ENCODE data around the gene BAIAP2. TPM values are rescaled to one million over a fixed set of nuclear protein-coding genes. Genes with fewer than 3 reads are reported as not detected.
"Not testable (repeated sequence)": the region's sequence is repeated elsewhere in the genome, so short reads cannot be mapped to it uniquely, and the experiment has no call there.

The BAIAP2 gene
- polyA plus RNA-seq, 6 donors from 2014 or later = 0.19 to 6.1 (median 0.79) TPM

DNA sequence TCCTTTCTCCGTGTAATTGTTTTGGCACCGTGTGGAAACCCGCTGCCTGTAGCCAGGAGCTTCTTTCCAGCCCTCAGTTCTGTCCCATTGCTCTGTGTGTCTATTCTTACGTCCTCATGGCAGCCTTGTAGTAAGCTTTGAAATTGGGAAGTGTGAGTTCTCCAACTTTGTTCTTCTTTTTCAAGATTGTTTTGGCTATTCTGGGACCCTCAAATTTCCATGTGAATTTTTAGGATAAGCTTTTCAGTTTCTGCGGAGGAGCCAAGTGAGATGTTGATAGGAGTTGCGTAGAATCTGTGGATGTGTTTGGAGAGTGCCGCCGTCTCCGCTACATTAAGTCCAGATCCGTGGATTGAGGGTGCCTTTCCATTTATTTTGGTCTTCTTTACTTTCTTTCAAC, 28.1 kb upstream of the BAIAP2 start:
- peaks cover 2 to 13% (median 7%) of the 10 kb centered on the region in 7 donors for H3K9me3 Mint-ChIP-seq
- no peak for ATAC-seq (ENCODE audit: low read depth in 2 of 2)
- no peak overlapping the region for H3K27ac Mint-ChIP-seq
- DNase-seq = no peak
- H3K27me3 Mint-ChIP-seq = peaks cover 9 to 28% (median 24%) of the 10 kb centered on the region in 3 donors
- peak overlapping the region in 1 of 8 donors; percentile 45 for H3K4me3 Mint-ChIP-seq
- H3K36me3 Mint-ChIP-seq = peaks cover 5 to 17% of the 10 kb centered on the region in 2 donors
- H3K4me1 Mint-ChIP-seq = peaks cover 13 to 16% (median 15%) of the 10 kb centered on the region in 3 donors

DNA sequence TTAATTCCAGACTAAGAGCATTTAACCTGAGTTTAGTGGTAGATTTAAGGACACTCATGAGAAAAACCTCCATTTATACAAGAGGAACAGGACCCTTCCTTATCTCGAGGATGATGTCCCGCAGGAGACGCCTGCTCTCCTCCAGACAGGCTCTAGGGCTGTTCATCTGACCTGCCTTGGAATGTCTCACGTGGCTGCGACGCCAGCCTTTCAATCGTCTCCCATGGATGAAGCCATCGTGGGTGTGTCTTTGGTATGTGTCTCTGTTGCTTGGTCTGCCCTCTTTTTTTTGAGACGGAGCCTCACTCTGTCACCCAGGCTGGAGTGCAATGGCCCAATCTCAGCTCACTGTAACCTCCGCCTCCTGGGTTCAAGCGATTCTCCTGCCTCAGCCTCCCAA, 26.8 kb upstream of the BAIAP2 start:
- H3K27me3 Mint-ChIP-seq = peaks cover 9 to 22% (median 21%) of the 10 kb centered on the region in 3 donors
- H3K9me3 Mint-ChIP-seq = peaks cover 2 to 15% (median 7%) of the 10 kb centered on the region in 7 donors
- H3K27ac Mint-ChIP-seq = no peak overlapping the region
- ATAC-seq (ENCODE audit: low read depth in 2 of 2) = no peak
- peaks cover 5 to 17% of the 10 kb centered on the region in 2 donors for H3K36me3 Mint-ChIP-seq
- H3K4me3 Mint-ChIP-seq = no peak overlapping the region
- no peak for DNase-seq
- H3K4me1 Mint-ChIP-seq = peaks cover 6 to 14% (median 11%) of the 10 kb centered on the region in 3 donors

DNA sequence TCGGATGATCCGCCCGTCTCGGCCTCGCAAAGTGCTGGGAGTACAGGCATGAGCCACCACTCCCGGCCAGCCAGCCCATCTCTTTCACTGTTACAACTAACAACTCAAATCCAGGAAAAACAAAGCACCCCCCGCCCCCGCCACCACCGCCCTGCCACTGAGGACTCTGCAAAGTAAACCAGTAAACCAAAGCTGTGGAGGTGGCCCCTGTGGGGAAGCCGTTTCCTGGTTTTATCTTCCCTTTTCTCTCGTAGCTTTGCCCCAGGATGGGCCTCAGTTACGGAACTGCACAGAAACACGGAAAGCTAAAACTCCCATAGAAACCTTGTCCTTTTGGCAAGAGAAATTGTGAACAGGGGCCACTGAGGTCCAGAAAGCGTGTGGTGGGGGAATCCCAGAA, 25.8 kb upstream of the BAIAP2 start:
- Mint-ChIP-seq H3K36me3 (peaks cover 5 to 17% of the 10 kb centered on the region in 2 donors), H3K4me3 (no peak overlapping the region), H3K4me1 (peaks cover 6 to 9% (median 6%) of the 10 kb centered on the region in 3 donors), H3K9me3 (peaks cover 2 to 15% (median 7%) of the 10 kb centered on the region in 7 donors), H3K27ac (peak overlapping the region in 2 of 6 donors; percentile 38 to 58), H3K27me3 (peaks cover 9 to 15% (median 15%) of the 10 kb centered on the region in 3 donors)
- no peak for ATAC-seq (ENCODE audit: low read depth in 2 of 2)
- DNase-seq = no peak

DNA sequence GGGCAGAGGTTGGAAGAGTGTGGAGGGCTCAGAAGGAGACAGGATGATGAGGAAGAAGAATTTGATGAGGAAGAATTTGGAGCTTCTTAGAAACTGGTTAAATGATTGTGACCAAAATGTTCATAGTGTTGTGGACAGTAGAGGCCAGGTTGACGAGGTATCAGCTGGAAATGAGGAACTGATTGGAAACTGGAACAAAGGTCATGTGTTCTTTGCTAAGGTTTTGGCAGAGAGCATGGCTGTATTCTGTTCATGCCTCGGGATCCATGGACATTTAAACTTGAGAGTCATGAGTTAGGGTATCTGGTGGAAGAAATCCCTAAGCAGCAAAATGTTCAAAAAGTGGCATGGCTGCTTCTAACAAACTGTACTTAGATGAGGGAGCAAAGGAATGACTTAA, 24.0 kb upstream of the BAIAP2 start:
- Mint-ChIP-seq H3K36me3 (peaks cover 5 to 10% of the 10 kb centered on the region in 2 donors), H3K27ac (peak overlapping the region in 1 of 6 donors; percentile 33)
- DNase-seq = no peak

DNA sequence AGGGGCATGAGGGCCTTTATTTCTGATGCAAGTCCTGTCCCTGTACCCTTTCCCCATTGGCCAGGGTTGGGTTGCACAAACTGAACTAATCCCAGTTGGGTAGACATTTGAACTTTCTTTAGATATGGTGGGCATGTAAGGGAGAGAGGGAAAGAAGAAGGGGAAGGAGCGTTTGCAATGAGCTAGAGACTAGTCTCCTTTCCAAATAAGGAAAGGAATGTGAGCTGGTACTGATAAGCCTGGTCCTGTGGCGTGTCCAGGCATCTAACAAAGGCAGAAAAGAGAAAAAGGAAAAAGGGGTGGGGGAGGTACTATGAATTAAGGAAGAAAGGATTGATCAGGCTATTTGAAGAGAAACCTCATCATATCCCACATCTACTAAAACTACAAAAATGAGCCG, 23.0 kb upstream of the BAIAP2 start:
- Mint-ChIP-seq H3K27ac (no peak overlapping the region), H3K4me3 (no peak overlapping the region), H3K36me3 (peaks cover 5 to 10% of the 10 kb centered on the region in 2 donors), H3K9me3 (peaks cover 2 to 19% (median 7%) of the 10 kb centered on the region in 7 donors), H3K4me1 (no peaks in the 10 kb centered on the region), H3K27me3 (peaks cover 0 to 1% (median under 1%) of the 10 kb centered on the region in 3 donors)
- ATAC-seq (ENCODE audit: low read depth in 2 of 2) (no peak), DNase-seq (no peak)

More for the DNA sequence above, 24.0 kb upstream of the BAIAP2 start:
- no peak overlapping the region for H3K4me3 Mint-ChIP-seq
- peaks cover 2 to 19% (median 7%) of the 10 kb centered on the region in 7 donors for H3K9me3 Mint-ChIP-seq
- H3K4me1 Mint-ChIP-seq = no peaks in the 10 kb centered on the region
- peaks cover 0 to 7% (median 6%) of the 10 kb centered on the region in 3 donors for H3K27me3 Mint-ChIP-seq
- no peak for ATAC-seq (ENCODE audit: low read depth in 2 of 2)

DNA sequence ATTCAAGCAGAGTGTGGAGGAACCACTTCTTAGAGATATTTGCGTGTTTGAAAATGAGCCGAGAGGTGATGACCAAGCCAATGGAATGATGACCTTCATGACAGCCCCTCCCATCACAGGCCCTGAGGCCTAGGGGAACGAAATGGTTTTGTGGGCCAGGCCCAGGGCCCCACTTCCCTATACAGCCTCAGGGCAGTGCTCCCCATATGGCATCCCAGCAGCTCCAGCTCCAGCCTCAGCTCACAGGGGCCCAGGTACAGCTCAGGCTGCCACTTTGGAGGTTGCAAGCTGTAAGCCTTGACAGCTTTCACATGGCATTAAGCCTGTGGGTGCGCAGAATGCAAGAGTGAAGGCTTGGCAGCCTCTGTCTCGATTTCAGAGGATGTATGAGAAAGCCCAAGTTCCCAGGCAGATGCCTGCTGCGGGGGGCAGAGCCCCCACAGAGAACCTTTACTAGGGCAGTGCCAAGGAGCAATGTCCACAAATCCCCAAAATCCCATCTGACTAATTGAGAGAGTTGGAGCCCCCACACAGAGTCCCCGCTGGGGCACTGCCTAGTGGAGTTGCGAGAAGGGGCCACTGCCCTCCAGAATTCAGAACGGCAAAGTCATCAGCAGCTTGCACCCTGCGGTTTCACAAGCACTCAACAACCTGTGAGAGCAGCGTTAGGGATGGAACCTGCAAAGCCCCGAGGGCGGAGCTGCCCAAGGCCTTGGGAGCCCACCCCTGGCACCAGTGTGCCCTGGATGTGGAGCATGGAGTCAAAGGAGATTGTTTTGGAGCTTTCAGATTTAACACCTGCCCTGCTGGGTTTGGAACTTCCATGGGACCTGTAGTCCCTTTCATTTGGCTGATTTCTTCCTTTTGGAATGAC, 22.1 kb upstream of the BAIAP2 start:
- Mint-ChIP-seq H3K4me3 (no peak overlapping the region), H3K4me1 (peaks cover 2 to 7% (median 3%) of the 10 kb centered on the region in 3 donors), H3K36me3 (peaks cover 5 to 10% of the 10 kb centered on the region in 2 donors), H3K27me3 (no peaks in the 10 kb centered on the region), H3K27ac (no peak overlapping the region), H3K9me3 (peaks cover 2 to 19% (median 7%) of the 10 kb centered on the region in 7 donors)
- no peak for ATAC-seq (ENCODE audit: low read depth in 2 of 2)
- no peak for DNase-seq

DNA sequence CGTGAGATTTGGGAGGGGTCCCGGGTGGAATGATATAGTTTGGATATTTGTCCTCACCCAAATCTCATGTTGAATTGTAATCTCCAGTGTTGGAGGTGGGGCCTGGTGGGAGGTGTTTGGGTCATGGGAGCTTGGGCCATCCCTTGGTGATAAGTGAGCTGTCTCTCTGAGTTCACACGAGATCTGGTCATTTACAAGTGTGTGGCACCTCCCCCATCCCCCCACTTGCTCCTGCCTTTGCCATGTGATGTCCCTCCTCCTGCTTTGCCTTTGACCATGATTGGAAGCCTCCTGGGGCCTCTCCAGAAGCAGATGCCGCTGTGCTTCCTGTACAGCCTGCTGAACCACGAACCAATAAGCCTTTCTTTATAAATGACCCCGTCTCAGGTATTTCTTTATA, 21.3 kb upstream of the BAIAP2 start:
- H3K27me3 Mint-ChIP-seq = no peaks in the 10 kb centered on the region
- peaks cover 2 to 19% (median 7%) of the 10 kb centered on the region in 7 donors for H3K9me3 Mint-ChIP-seq
- H3K4me1 Mint-ChIP-seq = peaks cover 9 to 15% (median 12%) of the 10 kb centered on the region in 3 donors
- no peak overlapping the region for H3K4me3 Mint-ChIP-seq
- DNase-seq = no peak
- H3K36me3 Mint-ChIP-seq = peaks cover 5 to 10% of the 10 kb centered on the region in 2 donors
- no peak for ATAC-seq (ENCODE audit: low read depth in 2 of 2)
- H3K27ac Mint-ChIP-seq = peak overlapping the region in 1 of 6 donors; percentile 44

DNA sequence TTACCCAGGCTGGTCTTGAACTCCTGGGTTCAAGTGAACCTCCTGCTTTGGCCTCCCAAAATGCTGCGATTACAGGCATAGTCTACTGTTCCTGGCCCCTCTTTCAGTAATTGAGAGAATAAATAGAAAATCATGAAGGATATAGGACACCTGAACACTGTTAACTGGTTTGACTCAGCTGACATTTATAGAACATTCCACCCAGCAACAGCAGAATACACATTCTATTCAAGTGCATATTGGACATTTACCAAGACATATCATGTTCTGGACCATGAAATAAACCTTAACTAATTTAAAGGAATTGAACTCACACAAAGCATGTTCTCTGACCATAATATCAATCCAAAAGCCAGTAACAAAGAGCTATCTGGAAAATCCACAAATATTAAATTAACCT, 19.8 kb upstream of the BAIAP2 start:
- DNase-seq (no peak), ATAC-seq (ENCODE audit: low read depth in 2 of 2) (no peak)
- Mint-ChIP-seq H3K9me3 (peaks cover 2 to 19% (median 7%) of the 10 kb centered on the region in 7 donors), H3K36me3 (peaks cover 5 to 10% of the 10 kb centered on the region in 2 donors), H3K4me3 (peak overlapping the region in 2 of 8 donors; percentile 2 to 33), H3K4me1 (peaks cover 11 to 28% (median 26%) of the 10 kb centered on the region in 3 donors), H3K27ac (no peak overlapping the region), H3K27me3 (no peaks in the 10 kb centered on the region)

DNA sequence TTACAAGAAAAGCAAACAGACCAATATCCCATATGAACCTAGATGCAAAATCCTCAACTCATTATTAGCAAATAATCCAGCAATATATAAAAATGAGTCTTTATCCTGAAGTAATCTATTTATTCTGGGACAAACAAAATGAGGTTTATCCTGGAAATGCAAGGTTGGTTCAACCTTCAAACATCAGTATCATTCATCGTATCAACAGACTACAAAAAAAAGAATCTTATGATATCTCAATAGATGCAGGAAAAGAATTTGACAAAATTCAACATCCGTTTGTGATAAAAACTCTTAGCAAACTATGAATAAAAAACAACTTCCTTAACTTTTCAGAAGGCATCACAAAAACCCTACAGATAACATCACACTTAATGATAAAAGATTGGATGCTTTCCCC, 18.4 kb upstream of the BAIAP2 start:
- no peak for DNase-seq
- Mint-ChIP-seq H3K4me3 (peak overlapping the region in 1 of 8 donors; percentile 85), H3K36me3 (no peaks in the 10 kb centered on the region), H3K4me1 (peaks cover 11 to 28% (median 26%) of the 10 kb centered on the region in 3 donors), H3K27ac (no peak overlapping the region), H3K27me3 (no peaks in the 10 kb centered on the region), H3K9me3 (peaks cover 0 to 13% (median 4%) of the 10 kb centered on the region in 7 donors)
- ATAC-seq (ENCODE audit: low read depth in 2 of 2) = no peak

DNA sequence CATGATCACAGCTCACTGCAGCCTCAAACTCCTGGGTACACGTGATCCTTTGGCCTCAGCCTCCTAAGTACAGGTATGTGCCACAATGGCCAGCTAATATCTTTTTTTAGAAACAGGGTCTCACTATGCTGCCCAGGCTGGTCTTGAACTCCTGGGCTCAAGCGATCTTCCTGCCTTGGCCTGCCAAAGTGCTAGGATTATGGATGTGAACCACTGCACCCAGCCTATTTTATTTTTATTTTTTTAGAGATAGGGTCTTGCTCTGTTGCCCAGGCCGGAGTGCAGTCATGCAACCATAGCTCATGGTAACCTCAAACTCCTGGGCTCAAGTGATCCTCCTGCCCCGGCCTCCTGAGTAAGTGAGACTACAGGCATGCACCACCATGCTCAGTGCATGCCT, 17.6 kb upstream of the BAIAP2 start:
- not testable (repeated sequence) for DNase-seq; H3K9me3 Mint-ChIP-seq; H3K27me3 Mint-ChIP-seq; H3K36me3 Mint-ChIP-seq; ATAC-seq (ENCODE audit: low read depth in 2 of 2)
- Mint-ChIP-seq H3K27ac (peak overlapping the region in 2 of 6 donors; percentile 83 to 89), H3K4me1 (peaks cover 11 to 33% (median 26%) of the 10 kb centered on the region in 3 donors), H3K4me3 (peak overlapping the region in 4 of 8 donors; percentile 73 to 85 (median 84))

DNA sequence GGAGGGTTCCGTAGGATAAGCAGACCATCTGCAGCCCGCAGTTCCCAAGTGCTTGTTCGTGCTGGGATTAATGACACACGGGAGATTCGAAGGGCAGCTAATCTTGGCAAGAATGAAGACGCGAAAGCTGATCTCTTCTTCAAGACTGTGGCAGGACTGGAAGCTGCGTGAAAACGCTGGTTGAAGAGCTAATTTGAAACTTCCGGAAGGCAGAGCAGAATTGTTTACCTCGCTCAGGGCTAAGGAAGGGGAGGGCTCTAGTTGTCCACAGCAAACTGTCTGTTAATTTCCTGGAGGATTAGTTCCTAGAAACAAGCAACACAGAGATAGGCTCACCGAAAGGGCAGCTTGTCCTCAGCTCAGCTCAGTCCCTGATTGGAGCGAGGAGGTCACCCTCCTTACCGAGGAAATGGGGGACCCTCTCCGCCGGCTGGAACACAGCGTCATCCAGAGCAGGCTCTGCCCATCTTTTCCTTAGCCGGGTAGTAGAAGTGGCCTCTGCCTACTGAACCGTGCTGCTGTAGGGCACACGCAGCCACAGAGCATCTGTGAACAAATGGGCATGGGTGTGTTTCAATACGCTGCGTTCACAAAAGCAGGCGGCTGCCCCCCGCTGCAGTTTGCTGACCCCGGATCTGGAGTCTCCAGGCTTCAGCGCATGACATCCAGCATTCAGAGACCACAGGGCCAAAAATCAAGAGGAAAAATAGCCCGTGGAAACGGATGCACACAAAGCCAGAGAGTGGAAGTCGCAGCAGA, 16.7 kb upstream of the BAIAP2 start:
- ATAC-seq (ENCODE audit: low read depth in 2 of 2) (peak; percentile 76 to 78), DNase-seq (no peak)
- H3K27ac Mint-ChIP-seq = peak overlapping the region; percentile 49 to 92 (median 86)
- no peaks in the 10 kb centered on the region for H3K27me3 Mint-ChIP-seq
- H3K9me3 Mint-ChIP-seq = peaks cover 0 to 8% (median 0%) of the 10 kb centered on the region in 7 donors
- H3K4me3 Mint-ChIP-seq = peak overlapping the region; percentile 84 to 95 (median 85)
- H3K36me3 Mint-ChIP-seq = no peaks in the 10 kb centered on the region
- H3K4me1 Mint-ChIP-seq = peaks cover 11 to 33% (median 26%) of the 10 kb centered on the region in 3 donors

DNA sequence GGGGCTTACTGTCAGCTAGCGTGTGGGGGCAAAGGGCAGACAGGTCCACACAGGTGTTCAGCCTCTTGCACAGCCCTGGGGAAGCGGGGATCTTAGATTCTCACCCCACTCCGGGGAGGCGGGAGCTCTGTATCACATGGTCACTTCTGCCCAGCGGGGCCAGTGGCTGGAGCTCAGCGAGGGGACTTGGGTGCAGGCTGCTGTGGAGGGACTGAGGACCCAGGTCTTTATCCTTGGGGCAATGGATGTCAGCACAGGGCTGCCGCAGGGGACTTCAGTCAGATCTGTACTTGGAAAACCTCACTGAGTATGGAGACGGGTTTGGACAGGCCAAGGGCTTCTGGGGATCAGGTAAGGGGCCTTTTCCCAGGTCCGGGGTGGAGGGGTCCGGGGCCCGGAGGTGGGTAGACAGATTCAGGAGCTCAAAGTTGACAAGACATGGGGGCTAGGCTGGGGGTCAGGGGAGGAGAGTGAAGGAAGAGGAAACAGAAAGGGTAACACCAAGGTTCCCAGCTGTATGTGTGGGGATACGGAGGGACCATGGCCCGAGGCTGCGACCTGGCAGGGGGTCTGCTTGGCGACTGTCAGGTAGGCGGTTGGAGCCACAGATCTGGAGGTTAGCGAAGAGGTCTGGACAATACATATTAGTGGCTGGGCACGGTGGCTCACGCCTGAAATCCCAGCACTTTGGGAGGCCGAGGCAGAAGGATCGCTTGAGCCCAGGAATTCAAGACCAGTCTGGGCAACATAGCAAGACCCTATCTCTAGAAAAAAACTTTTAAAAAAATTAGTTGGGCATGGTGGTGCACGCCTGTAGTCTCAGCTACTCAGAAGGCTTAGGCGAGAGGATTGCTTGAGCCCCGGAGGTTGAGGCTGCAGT, 15.1 kb upstream of the BAIAP2 start:
- Mint-ChIP-seq H3K4me1 (peaks cover 16 to 40% (median 32%) of the 10 kb centered on the region in 3 donors), H3K36me3 (no peaks in the 10 kb centered on the region)

More for the DNA sequence above, 15.1 kb upstream of the BAIAP2 start:
- Mint-ChIP-seq H3K27me3 (peaks cover 0 to 8% (median 6%) of the 10 kb centered on the region in 3 donors), H3K4me3 (peak overlapping the region in 7 of 8 donors; percentile 26 to 85 (median 82)), H3K27ac (peak overlapping the region in 3 of 6 donors; percentile 26 to 37 (median 30)), H3K9me3 (peaks cover 0 to 8% (median 0%) of the 10 kb centered on the region in 7 donors)
- ATAC-seq (ENCODE audit: low read depth in 2 of 2) = no peak
- DNase-seq = no peak

Data from naive B cell (primary cell).